ENCODE results near the gene SERPINB2. TPM values are rescaled to one million over a fixed set of nuclear protein-coding genes. Genes with fewer than 3 reads are reported as not detected.

The SERPINB2 gene
- total and polyA plus RNA-seq, 12 donors: 0.17 to 1.3 (median 0.33) TPM; not detected in 8

- TF ChIP-seq CTCF (IDR thresholded peaks at IDR 0.05): no peak
- TF ChIP-seq POLR2A (IDR thresholded peaks at IDR 0.05): no peak
- Histone ChIP-seq H3K27me3 (no peaks in the 10 kb centered on the region), H3K9me3 (replicated peaks in 1 of 3) (no peaks in the 10 kb centered on the region), H3K36me3 (replicated peaks in 1 of 2) (no peaks in the 10 kb centered on the region), H3K4me3 (no peak overlapping the region), H3K27ac (no peak overlapping the region), H3K4me1 (replicated peaks in 1 of 2) (no peaks in the 10 kb centered on the region)
- no peak for DNase-seq
- intact Hi-C loops (cut with DNase I): no loop called here
- 68 to 87% (median 78%) methylated on average over 3 of the region's 3 CpGs for WGBS, 4 donors
These were observed 17.7 kb upstream of the SERPINB2 start for GRCh38 chr18:63869851-63870250.

GRCh38 chr18:63871836-63872235, 15.7 kb upstream of the SERPINB2 start:
- H3K4me3 ChIP-seq: no peak overlapping the region
- no peaks in the 10 kb centered on the region for H3K9me3 ChIP-seq (replicated peaks in 1 of 3)
- no peaks in the 10 kb centered on the region for H3K36me3 ChIP-seq (replicated peaks in 1 of 2)
- H3K27me3 ChIP-seq: no peaks in the 10 kb centered on the region
- H3K4me1 ChIP-seq (replicated peaks in 1 of 2): no peaks in the 10 kb centered on the region
- intact Hi-C loops (cut with DNase I): no loop called here
- H3K27ac ChIP-seq: no peak overlapping the region
- TF ChIP-seq CTCF (IDR thresholded peaks at IDR 0.05) (no peak), POLR2A (IDR thresholded peaks at IDR 0.05) (no peak)
- 47 to 50% (median 48%) methylated on average over 1 of the region's 1 CpG for whole genome bisulfite sequencing, 4 donors
- DNase-seq: no peak

- H3K27ac ChIP-seq: no peak overlapping the region
- no peak for DNase-seq
- H3K4me1 ChIP-seq (replicated peaks in 1 of 2): no peaks in the 10 kb centered on the region
- no peak for TF ChIP-seq CTCF (IDR thresholded peaks at IDR 0.05)
- no peak for TF ChIP-seq POLR2A (IDR thresholded peaks at IDR 0.05)
- no peaks in the 10 kb centered on the region for H3K27me3 ChIP-seq
- intact Hi-C loops (cut with DNase I): no loop called here
- H3K9me3 ChIP-seq (replicated peaks in 1 of 3): no peaks in the 10 kb centered on the region
- H3K36me3 ChIP-seq (replicated peaks in 1 of 2): no peaks in the 10 kb centered on the region
- H3K4me3 ChIP-seq: no peak overlapping the region
These were observed 14.9 kb upstream of the SERPINB2 start for GRCh38 chr18:63872586-63872985.

GRCh38 chr18:63878343-63878742, 9.2 kb upstream of the SERPINB2 start:
- H3K36me3 ChIP-seq (replicated peaks in 1 of 2): no peaks in the 10 kb centered on the region
- DNase-seq: no peak
- 38 to 52% (median 51%) methylated on average over 3 of the region's 3 CpGs for WGBS, 4 donors
- no peak for TF ChIP-seq POLR2A (IDR thresholded peaks at IDR 0.05)
- TF ChIP-seq CTCF (IDR thresholded peaks at IDR 0.05): no peak
- no peaks in the 10 kb centered on the region for H3K27me3 ChIP-seq
- no peak overlapping the region for H3K4me3 ChIP-seq
- H3K9me3 ChIP-seq (replicated peaks in 1 of 3): no peaks in the 10 kb centered on the region
- intact Hi-C loops (cut with DNase I): no loop called here
- H3K4me1 ChIP-seq (replicated peaks in 1 of 2): no peaks in the 10 kb centered on the region
- H3K27ac ChIP-seq: no peak overlapping the region

Data from adrenal gland (tissue), 12 donors.